K562 (cell line): ENCODE results near the gene TRIAP1. TPM values are rescaled to one million over a fixed set of nuclear protein-coding genes. Genes with fewer than 3 reads are reported as not detected.

Experiments
- ETV5 ChIP-seq: sonication (generic); formaldehyde crosslinking; IDR thresholded peaks from 2 replicates; pipeline ENCODE4 v1.4.0; 2020; ENCODE audit warnings: low read depth, mild to moderate bottlenecking, missing genetic modification reagents
- HMG20A ChIP-seq: fragments of 450-650 bp; formaldehyde crosslinking; conservative IDR thresholded peaks from 2 replicates; pipeline ENCODE4 v1.4.0; 2020; ENCODE audit warnings: mild to moderate bottlenecking, mixed read lengths
- MCM7 ChIP-seq, 2 experiments: fragments of 450-650 bp; IDR thresholded peaks; 2 replicates each; pipeline ENCODE4 v1.6.1; 2016 to 2018
- PRPF4 ChIP-seq: fragments of 200-400 bp; formaldehyde crosslinking; IDR thresholded peaks from one replicate; pipeline ENCODE4 v1.6.1; 2017; ENCODE audit warnings: low read length, low read depth, mild to moderate bottlenecking; ENCODE audit not compliant: insufficient read depth, poor library complexity, severe bottlenecking
- REST ChIP-seq, 2 experiments: fragments of 450-650 bp; formaldehyde crosslinking in 1 of 2; IDR thresholded peaks; 2 replicates each; pipeline versions ENCODE4 v1.4.0 to v1.6.1; 2014 to 2020; ENCODE audit warnings: mild to moderate bottlenecking in 2 of 2, borderline replicate concordance in 1 of 2, low read depth in 1 of 2
- RNF219 ChIP-seq: fragments of 250-450 bp; sonication (Bioruptor Pico); IDR thresholded peaks from 2 replicates; pipeline ENCODE4 v1.5.0; 2022; ENCODE audit warnings: mild to moderate bottlenecking
- SPI1 ChIP-seq: IDR thresholded peaks from 2 replicates; pipeline ENCODE4 v1.6.1; 2011; ENCODE audit warnings: low read depth, low read length, control low read depth, borderline replicate concordance
- ZNF511 ChIP-seq: sonication (generic); formaldehyde crosslinking; IDR thresholded peaks from 2 replicates; pipeline ENCODE4 v1.8.0; 2022; ENCODE audit warnings: mild to moderate bottlenecking, missing genetic modification reagents
- ZNF778 ChIP-seq: fragments of 450-650 bp; formaldehyde crosslinking; IDR thresholded peaks from 2 replicates; pipeline ENCODE4 v1.4.0; 2020; ENCODE audit warnings: mild to moderate bottlenecking, moderate library complexity
- polyA plus RNA-seq, 8 experiments: library from polyadenylated mRNA; depleted of rRNA in 4 of 8; stranded (reverse) in 5 of 8; unstranded in 3 of 8; fragments of >200 nt; fragmentation: Nextera tagmentation in 2 of 8; fragmentation: Illumina TruSeq in 1 of 8; extraction: Ambion mirVana in 2 of 8; extraction: Trizol in 1 of 8; gene quantifications; 2 replicates each; pipeline versions ENCODE4 v1.2.1 to v1.2.3, GENCODE V29; 2011 to 2014; ENCODE audit warnings: inconsistent platforms in 1 of 8, missing spikeins in 1 of 8
- total RNA-seq, 7 experiments: library from RNA; depleted of rRNA in 6 of 7; stranded (reverse); fragments of >200 nt in 6 of 7; fragmentation: Illumina TruSeq in 2 of 7; extraction: Trizol in 2 of 7; gene quantifications; 2 replicates each; pipeline versions ENCODE4 v1.2.1 to v1.2.3, GENCODE V29; 2011 to 2021; ENCODE audit warnings: low replicate concordance in 1 of 7

TRIAP1 gene
- total and polyA plus RNA-seq, 9 of the 15 experiments (the other 6 are each of a cell fraction or from before 2014, with no cell fraction given) = 37.3 to 354 (median 65.4) TPM

GRCh38 chr12:120468325-120468820 lies 22.2 kb upstream of the TRIAP1 start (continued):
- no peak for TF ChIP-seq REST (IDR thresholded peaks at IDR 0.05; ENCODE audit: borderline replicate concordance)
- TF ChIP-seq REST (CRISPR knock-in tag; IDR thresholded peaks at IDR 0.05; ENCODE audit: low read depth) = no peak
- TF ChIP-seq ZNF511 (CRISPR knock-in tag) = no peak
- TF ChIP-seq MCM7 (IDR thresholded peaks at IDR 0.05) = no peak
- TF ChIP-seq ETV5 (CRISPR knock-in tag) = no peak
- no peak for TF ChIP-seq PRPF4
- TF ChIP-seq ZNF778 (CRISPR knock-in tag) = no peak
- peak; percentile 83 for TF ChIP-seq SPI1
- TF ChIP-seq RNF219 (CRISPR knock-in tag) = no peak
- TF ChIP-seq HMG20A (CRISPR knock-in tag) = no peak
- TF ChIP-seq, all 486 proteins: peak for 29
